Smooth muscle cell (in vitro differentiated cells): ENCODE measurements around the gene SASH3. TPM values are rescaled to one million over a fixed set of nuclear protein-coding genes. Genes with fewer than 3 reads are reported as not detected.

Experiments used
- DNase-seq: peaks from one replicate; lab custom pipeline; 2025; ENCODE audit not compliant: unreplicated experiment; lab: John Stamatoyannopoulos, UW
- H2AFZ ChIP-seq: fragments of 200-600 bp; sonication (generic); 2 replicates; pipeline ENCODE4 v1.6.0; 2016; ENCODE audit warnings: antibody characterized with exemption, low read depth, mild to moderate bottlenecking
- H3F3A ChIP-seq: fragments of 200-600 bp; sonication (generic); 2 replicates; pipeline ENCODE4 v1.6.0; 2017; ENCODE audit warnings: antibody characterized with exemption, low read depth
- H3K27ac ChIP-seq: fragments of 200-600 bp; sonication (generic); 2 replicates; pipeline ENCODE4 v1.5.1; 2016; ENCODE audit warnings: low read depth, mild to moderate bottlenecking
- H3K27me3 ChIP-seq: fragments of 200-600 bp; sonication (generic); 2 replicates; pipeline ENCODE4 v1.6.1; 2016; ENCODE audit warnings: low read depth, mild to moderate bottlenecking
- H3K36me3 ChIP-seq: fragments of 200-600 bp; sonication (generic); 2 replicates; pipeline ENCODE4 v1.5.1; 2016; ENCODE audit warnings: low read depth
- H3K4me1 ChIP-seq: fragments of 200-600 bp; sonication (generic); 2 replicates; pipeline ENCODE4 v1.5.1; 2016; ENCODE audit warnings: low read depth
- H3K4me2 ChIP-seq: fragments of 200-600 bp; sonication (generic); 2 replicates; pipeline ENCODE4 v1.6.0; 2016; ENCODE audit warnings: mild to moderate bottlenecking
- H3K4me3 ChIP-seq: fragments of 200-600 bp; sonication (generic); 2 replicates; pipeline ENCODE4 v1.5.1; 2016; ENCODE audit warnings: mild to moderate bottlenecking
- H3K79me2 ChIP-seq: fragments of 200-600 bp; sonication (generic); 2 replicates; pipeline ENCODE4 v1.6.0; 2016; ENCODE audit warnings: low read depth, mild to moderate bottlenecking
- H3K9ac ChIP-seq: fragments of 200-600 bp; sonication (generic); 2 replicates; pipeline ENCODE4 v1.6.0; 2016; ENCODE audit warnings: low read depth
- H3K9me3 ChIP-seq: fragments of 200-600 bp; sonication (generic); replicated peaks from 2 replicates; pipeline ENCODE4 v1.5.1; 2016; ENCODE audit warnings: low read depth
- H4K20me1 ChIP-seq: fragments of 200-600 bp; sonication (generic); 2 replicates; pipeline ENCODE4 v1.6.0; 2016; ENCODE audit warnings: low read depth
- WGBS: methylation state at CpG from one replicate; pipeline ENCODE4 v1.1.7; 2016; ENCODE audit warnings: low lambda C conversion rate; 5-methylcytosine and 5-hydroxymethylcytosine counted together
- polyA plus RNA-seq: library from polyadenylated mRNA; unstranded; fragments of >200 nt; fragmentation: Nextera tagmentation; extraction: Ambion mirVana; gene quantifications from 2 replicates; pipeline ENCODE4 v1.2.1, GENCODE V29; 2016
- total RNA-seq: library from RNA; depleted of rRNA; stranded (reverse); fragments of >200 nt; gene quantifications from 2 replicates; pipeline ENCODE4 v1.2.3, GENCODE V29; 2014
- TF ChIP-seq, protein P1 (sequence below): fragments of 200-600 bp; sonication (generic); IDR thresholded peaks from 2 replicates; pipeline ENCODE4 v1.5.1; 2017; ENCODE audit warnings: borderline replicate concordance, mild to moderate bottlenecking, antibody characterized with exemption; ENCODE audit not compliant: insufficient read depth, poor library complexity, severe bottlenecking

SASH3 gene
- total and polyA plus RNA-seq, 2 experiments from 2014 or later, result not detected

DNA sequence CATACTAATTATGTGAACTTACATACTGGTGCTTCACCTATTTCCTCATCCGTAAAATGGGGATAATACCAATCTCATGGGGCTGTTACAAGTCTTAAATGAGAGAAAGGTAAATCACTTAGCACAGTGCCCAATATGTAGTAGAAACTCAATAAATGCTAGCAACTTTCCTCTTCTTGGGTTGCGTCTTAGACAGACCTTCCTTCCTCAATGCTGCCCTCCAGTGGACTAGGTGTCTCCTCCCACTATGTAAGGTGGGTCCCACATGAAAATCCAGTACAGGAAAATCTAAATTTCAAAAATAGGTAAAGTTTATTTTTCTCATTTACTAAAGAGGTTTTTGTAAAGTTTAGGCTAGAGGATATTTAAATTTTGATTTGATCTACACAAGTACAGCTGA is 43.4 kb downstream of the SASH3 start:
- Histone ChIP-seq H3F3A (no peaks in the 10 kb centered on the region), H3K79me2 (no peaks in the 10 kb centered on the region), H4K20me1 (peaks cover 5% of the 10 kb centered on the region), H2AFZ (no peak overlapping the region), H3K4me1 (no peaks in the 10 kb centered on the region), H3K27ac (no peak overlapping the region), H3K36me3 (peaks cover 4% of the 10 kb centered on the region), H3K4me3 (no peak overlapping the region), H3K4me2 (no peak overlapping the region), H3K27me3 (no peaks in the 10 kb centered on the region), H3K9ac (no peak overlapping the region), H3K9me3 (peaks cover 4% of the 10 kb centered on the region)
- no peak for DNase-seq
- 70% methylated on average over 2 of the region's 2 CpGs for WGBS
- TF ChIP-seq, protein P1, sequence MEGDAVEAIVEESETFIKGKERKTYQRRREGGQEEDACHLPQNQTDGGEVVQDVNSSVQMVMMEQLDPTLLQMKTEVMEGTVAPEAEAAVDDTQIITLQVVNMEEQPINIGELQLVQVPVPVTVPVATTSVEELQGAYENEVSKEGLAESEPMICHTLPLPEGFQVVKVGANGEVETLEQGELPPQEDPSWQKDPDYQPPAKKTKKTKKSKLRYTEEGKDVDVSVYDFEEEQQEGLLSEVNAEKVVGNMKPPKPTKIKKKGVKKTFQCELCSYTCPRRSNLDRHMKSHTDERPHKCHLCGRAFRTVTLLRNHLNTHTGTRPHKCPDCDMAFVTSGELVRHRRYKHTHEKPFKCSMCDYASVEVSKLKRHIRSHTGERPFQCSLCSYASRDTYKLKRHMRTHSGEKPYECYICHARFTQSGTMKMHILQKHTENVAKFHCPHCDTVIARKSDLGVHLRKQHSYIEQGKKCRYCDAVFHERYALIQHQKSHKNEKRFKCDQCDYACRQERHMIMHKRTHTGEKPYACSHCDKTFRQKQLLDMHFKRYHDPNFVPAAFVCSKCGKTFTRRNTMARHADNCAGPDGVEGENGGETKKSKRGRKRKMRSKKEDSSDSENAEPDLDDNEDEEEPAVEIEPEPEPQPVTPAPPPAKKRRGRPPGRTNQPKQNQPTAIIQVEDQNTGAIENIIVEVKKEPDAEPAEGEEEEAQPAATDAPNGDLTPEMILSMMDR, result peak; percentile 40

DNA sequence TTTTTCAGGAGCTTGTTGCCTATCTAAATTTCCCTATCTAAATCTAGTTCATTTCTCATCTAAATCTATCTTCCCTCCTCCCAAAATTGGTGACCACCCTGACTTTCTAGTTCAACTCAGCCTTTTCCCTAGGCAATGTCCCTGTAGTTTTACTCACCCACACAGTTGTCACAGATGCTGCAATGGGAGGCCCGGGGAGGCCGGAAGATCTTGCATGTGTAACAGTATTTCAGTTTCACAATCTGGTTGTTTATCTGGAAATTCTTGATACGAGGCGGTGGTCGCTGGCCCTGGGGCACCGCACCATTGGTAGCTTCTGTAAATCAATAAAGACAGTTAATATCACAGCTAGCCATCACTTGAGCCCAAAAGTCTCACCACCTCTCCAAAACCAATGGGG is 43.8 kb downstream of the SASH3 start:
- Histone ChIP-seq H3K27me3 (no peaks in the 10 kb centered on the region), H3K4me3 (no peak overlapping the region), H3K4me2 (no peak overlapping the region), H2AFZ (no peak overlapping the region), H3F3A (no peaks in the 10 kb centered on the region), H3K9ac (no peak overlapping the region), H4K20me1 (peaks cover 5% of the 10 kb centered on the region), H3K9me3 (peaks cover 4% of the 10 kb centered on the region), H3K79me2 (no peaks in the 10 kb centered on the region), H3K27ac (no peak overlapping the region), H3K36me3 (peaks cover 4% of the 10 kb centered on the region), H3K4me1 (no peaks in the 10 kb centered on the region)
- DNase-seq, result no peak
- TF ChIP-seq, protein P1, result no peak
- 81% methylated on average over 6 of the region's 6 CpGs for WGBS

DNA sequence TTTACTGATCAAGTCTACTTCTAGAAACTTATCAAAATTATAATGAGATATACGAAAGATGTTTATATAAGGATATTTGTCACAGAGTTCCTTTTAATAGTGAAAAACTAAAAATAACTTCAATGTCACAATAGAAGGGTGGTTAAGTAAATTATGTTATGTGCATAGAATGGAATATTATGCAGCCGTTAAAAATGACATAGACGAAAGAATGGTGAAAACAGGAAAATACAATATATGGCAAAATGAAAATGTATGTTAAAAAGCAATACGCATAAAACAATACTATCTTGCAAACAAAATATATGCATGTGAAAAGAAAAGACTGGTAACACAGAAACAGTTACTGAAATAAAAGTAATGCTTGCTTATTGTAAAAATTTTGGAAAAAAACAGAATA is 44.9 kb downstream of the SASH3 start:
- H3K4me2 ChIP-seq, result no peak overlapping the region
- peaks cover 4% of the 10 kb centered on the region for H3K9me3 ChIP-seq
- H2AFZ ChIP-seq, result no peak overlapping the region
- no peaks in the 10 kb centered on the region for H3K27me3 ChIP-seq
- no peak overlapping the region for H3K9ac ChIP-seq
- 88% methylated on average over 4 of the region's 4 CpGs for WGBS
- no peak for DNase-seq
- H3K36me3 ChIP-seq, result peaks cover 4% of the 10 kb centered on the region
- H4K20me1 ChIP-seq, result peaks cover 8% of the 10 kb centered on the region
- H3K79me2 ChIP-seq, result no peaks in the 10 kb centered on the region
- no peak overlapping the region for H3K4me3 ChIP-seq
- no peaks in the 10 kb centered on the region for H3F3A ChIP-seq
- H3K27ac ChIP-seq, result no peak overlapping the region
- TF ChIP-seq, protein P1, result no peak
- H3K4me1 ChIP-seq, result no peaks in the 10 kb centered on the region

DNA sequence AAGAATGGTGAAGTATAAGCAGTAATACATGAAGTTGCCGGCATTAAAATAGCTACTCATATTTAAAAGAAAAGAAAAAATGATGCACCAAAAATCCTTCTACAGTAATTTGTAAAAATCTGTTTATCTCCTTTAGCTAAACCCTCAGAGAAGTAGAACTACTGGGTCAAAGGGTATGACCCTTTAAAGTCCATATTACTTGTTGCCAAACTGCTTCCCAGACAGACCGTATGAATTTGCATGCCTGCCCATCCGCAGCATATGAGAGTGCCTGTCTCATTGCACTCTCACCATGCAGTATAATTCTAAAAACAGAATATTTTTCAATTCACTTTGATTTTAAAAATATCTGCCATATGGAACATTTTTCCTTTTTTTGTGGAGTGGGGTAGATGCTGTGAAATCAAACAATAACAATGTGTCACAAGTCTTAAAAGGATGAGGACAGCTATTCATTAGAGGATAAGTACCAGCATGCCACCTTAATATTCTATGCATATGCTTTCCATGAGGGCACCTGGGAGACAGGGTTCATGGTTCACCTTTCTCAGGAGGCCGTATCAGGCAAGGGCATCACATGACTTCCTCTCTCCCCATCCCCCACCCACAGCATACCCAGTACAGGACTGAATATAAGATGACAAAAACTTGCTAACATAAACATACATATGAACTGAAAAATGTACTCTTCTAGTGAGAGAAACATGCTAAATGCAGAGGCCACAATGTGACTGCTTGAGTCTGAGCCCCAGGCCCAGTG is 46.2 kb downstream of the SASH3 start:
- no peaks in the 10 kb centered on the region for H3K4me1 ChIP-seq
- H3K9me3 ChIP-seq, result peaks cover 4% of the 10 kb centered on the region
- H3K9ac ChIP-seq, result no peak overlapping the region
- no peak overlapping the region for H3K27ac ChIP-seq
- H3K4me3 ChIP-seq, result no peak overlapping the region
- TF ChIP-seq, protein P1, result no peak
- WGBS, result 84% methylated on average over 4 of the region's 4 CpGs
- H3K36me3 ChIP-seq, result peaks cover 4% of the 10 kb centered on the region
- no peak overlapping the region for H2AFZ ChIP-seq
- H3K79me2 ChIP-seq, result no peaks in the 10 kb centered on the region
- no peak for DNase-seq
- H3K27me3 ChIP-seq, result no peaks in the 10 kb centered on the region
- no peaks in the 10 kb centered on the region for H3F3A ChIP-seq
- peaks cover 15% of the 10 kb centered on the region for H4K20me1 ChIP-seq
- no peak overlapping the region for H3K4me2 ChIP-seq
